Smooth muscle cell (in vitro differentiated cells): ENCODE measurements around the gene KDM4B. TPM values are rescaled to one million over a fixed set of nuclear protein-coding genes. Genes with fewer than 3 reads are reported as not detected.

ENCODE experiments used
- DNase-seq: peaks from one replicate; lab custom pipeline; 2025; ENCODE audit not compliant: unreplicated experiment; lab: John Stamatoyannopoulos, UW
- H2AFZ ChIP-seq: fragments of 200-600 bp; sonication (generic); 2 replicates; pipeline ENCODE4 v1.6.0; 2016; ENCODE audit warnings: antibody characterized with exemption, low read depth, mild to moderate bottlenecking
- H3F3A ChIP-seq: fragments of 200-600 bp; sonication (generic); 2 replicates; pipeline ENCODE4 v1.6.0; 2017; ENCODE audit warnings: antibody characterized with exemption, low read depth
- H3K27ac ChIP-seq: fragments of 200-600 bp; sonication (generic); 2 replicates; pipeline ENCODE4 v1.5.1; 2016; ENCODE audit warnings: low read depth, mild to moderate bottlenecking
- H3K27me3 ChIP-seq: fragments of 200-600 bp; sonication (generic); 2 replicates; pipeline ENCODE4 v1.6.1; 2016; ENCODE audit warnings: low read depth, mild to moderate bottlenecking
- H3K36me3 ChIP-seq: fragments of 200-600 bp; sonication (generic); 2 replicates; pipeline ENCODE4 v1.5.1; 2016; ENCODE audit warnings: low read depth
- H3K4me1 ChIP-seq: fragments of 200-600 bp; sonication (generic); 2 replicates; pipeline ENCODE4 v1.5.1; 2016; ENCODE audit warnings: low read depth
- H3K4me2 ChIP-seq: fragments of 200-600 bp; sonication (generic); 2 replicates; pipeline ENCODE4 v1.6.0; 2016; ENCODE audit warnings: mild to moderate bottlenecking
- H3K4me3 ChIP-seq: fragments of 200-600 bp; sonication (generic); 2 replicates; pipeline ENCODE4 v1.5.1; 2016; ENCODE audit warnings: mild to moderate bottlenecking
- H3K79me2 ChIP-seq: fragments of 200-600 bp; sonication (generic); 2 replicates; pipeline ENCODE4 v1.6.0; 2016; ENCODE audit warnings: low read depth, mild to moderate bottlenecking
- H3K9ac ChIP-seq: fragments of 200-600 bp; sonication (generic); 2 replicates; pipeline ENCODE4 v1.6.0; 2016; ENCODE audit warnings: low read depth
- H3K9me3 ChIP-seq: fragments of 200-600 bp; sonication (generic); replicated peaks from 2 replicates; pipeline ENCODE4 v1.5.1; 2016; ENCODE audit warnings: low read depth
- H4K20me1 ChIP-seq: fragments of 200-600 bp; sonication (generic); 2 replicates; pipeline ENCODE4 v1.6.0; 2016; ENCODE audit warnings: low read depth
- CTCF ChIP-seq: fragments of 200-600 bp; sonication (generic); IDR thresholded peaks from 2 replicates; pipeline ENCODE4 v1.5.1; 2017; ENCODE audit warnings: borderline replicate concordance, mild to moderate bottlenecking, antibody characterized with exemption; ENCODE audit not compliant: insufficient read depth, poor library complexity, severe bottlenecking
- WGBS: methylation state at CpG from one replicate; pipeline ENCODE4 v1.1.7; 2016; ENCODE audit warnings: low lambda C conversion rate; 5-methylcytosine and 5-hydroxymethylcytosine counted together
- polyA plus RNA-seq: library from polyadenylated mRNA; unstranded; fragments of >200 nt; fragmentation: Nextera tagmentation; extraction: Ambion mirVana; gene quantifications from 2 replicates; pipeline ENCODE4 v1.2.1, GENCODE V29; 2016
- total RNA-seq: library from RNA; depleted of rRNA; stranded (reverse); fragments of >200 nt; gene quantifications from 2 replicates; pipeline ENCODE4 v1.2.3, GENCODE V29; 2014

Gene KDM4B
- total and polyA plus RNA-seq, 2 experiments from 2014 or later: 27.9 to 32.3 TPM

- H3K27me3 ChIP-seq: no peaks in the 10 kb centered on the region
- no peak overlapping the region for H3K9ac ChIP-seq
- H3K36me3 ChIP-seq: no peaks in the 10 kb centered on the region
- peaks cover 3% of the 10 kb centered on the region for H3K4me1 ChIP-seq
- WGBS: 96% methylated on average over 11 of the region's 11 CpGs
- no peak for TF ChIP-seq CTCF
- no peaks in the 10 kb centered on the region for H3K79me2 ChIP-seq
- no peak for DNase-seq
- no peaks in the 10 kb centered on the region for H3K9me3 ChIP-seq
- peaks cover 100% of the 10 kb centered on the region for H4K20me1 ChIP-seq
- no peak overlapping the region for H3K27ac ChIP-seq
- no peak overlapping the region for H3K4me2 ChIP-seq
- no peak overlapping the region for H3K4me3 ChIP-seq
- H3F3A ChIP-seq: no peaks in the 10 kb centered on the region
- no peak overlapping the region for H2AFZ ChIP-seq
Observed at GRCh38 chr19:5053661-5054060, 84.7 kb downstream of the KDM4B start.

- H3K4me2 ChIP-seq: no peak overlapping the region
- H3K9ac ChIP-seq: no peak overlapping the region
- no peak overlapping the region for H3K27ac ChIP-seq
- 94% methylated on average over 30 of the region's 35 CpGs for WGBS
- no peak overlapping the region for H2AFZ ChIP-seq
- H3K4me1 ChIP-seq: no peaks in the 10 kb centered on the region
- H3K4me3 ChIP-seq: no peak overlapping the region
- DNase-seq: no peak
- H3K36me3 ChIP-seq: no peaks in the 10 kb centered on the region
- H4K20me1 ChIP-seq: peaks cover 100% of the 10 kb centered on the region
- H3K79me2 ChIP-seq: no peaks in the 10 kb centered on the region
- no peak for TF ChIP-seq CTCF
- no peaks in the 10 kb centered on the region for H3F3A ChIP-seq
- H3K9me3 ChIP-seq: no peaks in the 10 kb centered on the region
- H3K27me3 ChIP-seq: no peaks in the 10 kb centered on the region
Observed at GRCh38 chr19:5054551-5055456, 85.9 kb downstream of the KDM4B start.

GRCh38 chr19:5055457-5055776 is 86.5 kb downstream of the KDM4B start:
- H3K4me1 ChIP-seq: no peaks in the 10 kb centered on the region
- DNase-seq: no peak
- no peak overlapping the region for H3K27ac ChIP-seq
- 98% methylated on average over 9 of the region's 13 CpGs for whole genome bisulfite sequencing
- peaks cover 100% of the 10 kb centered on the region for H4K20me1 ChIP-seq
- H3K9ac ChIP-seq: no peak overlapping the region
- H2AFZ ChIP-seq: no peak overlapping the region
- TF ChIP-seq CTCF: no peak
- no peak overlapping the region for H3K4me2 ChIP-seq
- H3K9me3 ChIP-seq: no peaks in the 10 kb centered on the region
- H3F3A ChIP-seq: no peaks in the 10 kb centered on the region
- no peaks in the 10 kb centered on the region for H3K79me2 ChIP-seq
- no peaks in the 10 kb centered on the region for H3K27me3 ChIP-seq
- H3K36me3 ChIP-seq: no peaks in the 10 kb centered on the region
- no peak overlapping the region for H3K4me3 ChIP-seq

GRCh38 chr19:5057860-5058259 is 88.9 kb downstream of the KDM4B start:
- TF ChIP-seq CTCF: no peak
- no peak for DNase-seq
- H3K4me3 ChIP-seq: no peak overlapping the region
- no peak overlapping the region for H3K27ac ChIP-seq
- WGBS: 96% methylated on average over 5 of the region's 5 CpGs
- peaks cover 100% of the 10 kb centered on the region for H4K20me1 ChIP-seq
- H3K9ac ChIP-seq: no peak overlapping the region
- H3K4me2 ChIP-seq: no peak overlapping the region
- H2AFZ ChIP-seq: no peak overlapping the region
- H3K27me3 ChIP-seq: no peaks in the 10 kb centered on the region
- peaks cover 6% of the 10 kb centered on the region for H3K79me2 ChIP-seq
- no peaks in the 10 kb centered on the region for H3F3A ChIP-seq
- H3K36me3 ChIP-seq: peaks cover under 1% of the 10 kb centered on the region
- H3K4me1 ChIP-seq: peaks cover 3% of the 10 kb centered on the region
- H3K9me3 ChIP-seq: no peaks in the 10 kb centered on the region
